ENCODE data around the gene MYOF.
A peak's percentile ranks its signal among the peaks of the same experiment; 100 is the strongest.
"Not testable (repeated sequence)": the region's sequence is repeated elsewhere in the genome, so short reads cannot be mapped to it uniquely, and the experiment has no call there.

MYOF gene

DNA sequence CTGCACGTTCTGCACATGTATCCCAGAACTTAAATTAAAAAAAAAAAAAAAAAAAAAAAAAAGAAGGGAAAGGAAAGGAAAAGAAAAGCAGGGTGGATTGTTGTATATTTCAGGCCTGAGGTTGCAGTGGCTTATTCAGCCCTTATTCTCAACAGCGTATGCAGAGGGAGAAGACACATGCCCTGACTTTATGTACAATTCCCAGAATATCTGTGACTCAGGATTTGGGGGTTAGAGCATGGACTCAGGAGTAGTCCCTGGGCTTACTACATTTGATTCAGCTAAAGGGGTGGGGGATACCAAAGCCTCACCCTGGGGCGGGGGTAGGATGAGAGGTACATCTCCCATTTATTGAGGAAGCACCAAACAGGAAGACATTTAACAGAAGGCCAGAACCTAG is 137.4 kb downstream of the MYOF start:
- no peak for DNase-seq

DNA sequence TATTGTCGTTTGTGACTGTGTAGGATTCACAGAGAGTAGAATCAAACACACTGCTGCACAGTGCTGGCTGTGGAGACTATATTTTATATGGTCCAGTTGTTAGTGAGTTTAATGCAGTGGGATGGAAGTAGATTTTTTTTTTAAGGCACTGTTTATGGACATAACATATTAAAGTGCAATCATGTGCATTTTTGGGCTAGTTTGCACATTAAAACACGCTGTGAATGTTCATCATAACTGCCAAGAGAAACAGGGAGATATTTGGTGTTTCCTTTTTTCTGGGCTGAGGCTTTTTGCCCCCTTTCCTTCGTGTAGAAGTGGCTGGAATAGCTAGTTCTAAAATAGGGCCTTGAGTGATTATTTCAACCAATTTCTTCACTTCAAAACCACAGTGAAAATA is 139.2 kb downstream of the MYOF start:
- no peak for DNase-seq

DNA sequence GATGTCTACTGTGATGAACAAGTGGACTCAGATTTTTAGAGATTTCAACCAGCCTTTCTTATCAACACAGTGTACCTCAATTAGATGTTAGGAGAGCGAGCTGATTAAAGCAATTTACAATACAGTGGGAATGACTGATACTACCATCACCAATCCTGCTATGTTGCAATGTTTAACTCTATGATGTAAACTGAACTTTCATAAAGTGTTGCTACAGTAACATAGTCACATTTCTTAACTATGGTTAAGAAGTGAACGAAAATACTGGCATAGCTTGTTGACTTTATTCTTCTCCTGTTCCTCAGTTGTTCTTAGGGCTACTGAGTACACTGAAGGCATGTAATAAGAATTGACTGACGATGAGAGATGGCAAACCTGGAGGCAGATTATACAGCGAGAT is 139.8 kb downstream of the MYOF start:
- no peak for DNase-seq

DNA sequence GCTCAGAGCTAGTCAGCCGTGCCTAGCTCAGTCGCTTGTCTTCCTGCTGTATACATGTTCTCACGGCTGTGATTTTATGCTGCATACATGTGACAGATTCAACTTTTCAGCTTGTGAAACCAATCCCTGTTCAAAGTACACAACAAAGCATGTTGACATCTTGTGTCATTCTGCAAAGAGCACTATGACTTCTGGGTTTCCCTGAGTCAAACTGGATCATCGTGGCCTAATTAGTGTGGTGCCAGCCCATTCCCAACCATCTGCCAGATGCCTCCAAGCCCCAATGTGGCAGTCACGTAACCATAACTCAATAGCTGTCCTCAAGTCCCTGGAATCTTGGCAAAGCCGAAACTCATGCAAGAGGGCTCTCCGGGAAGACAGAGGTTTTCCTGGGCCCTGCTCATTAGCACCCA is 144.8 kb downstream of the MYOF start:
- no peak for DNase-seq

DNA sequence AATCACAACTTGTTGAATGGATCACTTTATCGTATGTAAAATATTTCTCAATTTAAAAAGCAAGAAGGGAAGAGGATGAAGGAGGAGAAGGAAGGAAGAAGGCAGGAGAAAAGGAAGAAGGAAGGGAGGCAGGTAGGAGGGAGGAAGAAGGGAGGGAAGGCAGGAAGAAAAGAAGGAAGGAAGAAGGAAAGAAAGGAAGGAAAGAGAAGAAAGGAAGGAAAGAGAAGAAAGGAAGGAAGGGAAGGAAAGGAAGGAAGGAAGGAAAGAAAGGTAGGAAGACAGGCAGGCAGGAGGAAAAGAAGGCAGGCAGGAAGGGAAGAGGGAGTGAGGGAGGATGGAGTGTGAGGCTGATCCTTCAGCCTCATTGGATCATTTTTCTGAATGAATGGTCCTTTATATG is 145.5 kb downstream of the MYOF start:
- DNase-seq = no peak

DNA sequence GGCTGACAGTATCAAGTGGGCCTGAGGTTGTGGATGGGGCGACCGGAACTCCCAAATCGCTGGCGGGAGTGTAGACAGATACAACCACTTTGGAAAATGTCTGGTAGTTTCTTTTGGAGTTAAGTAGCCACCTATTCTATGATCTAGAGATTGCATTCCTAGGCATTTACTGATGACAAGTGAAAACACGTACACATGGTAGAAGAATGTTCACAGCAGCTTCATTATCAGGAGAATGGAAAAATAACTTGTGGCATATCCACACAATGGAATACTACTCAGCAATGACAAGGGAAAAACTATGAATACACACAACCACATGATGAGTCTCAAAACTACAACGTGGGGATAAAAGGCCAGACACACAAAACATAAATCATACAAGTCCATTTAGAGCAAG is 146.0 kb downstream of the MYOF start:
- no peak for DNase-seq

DNA sequence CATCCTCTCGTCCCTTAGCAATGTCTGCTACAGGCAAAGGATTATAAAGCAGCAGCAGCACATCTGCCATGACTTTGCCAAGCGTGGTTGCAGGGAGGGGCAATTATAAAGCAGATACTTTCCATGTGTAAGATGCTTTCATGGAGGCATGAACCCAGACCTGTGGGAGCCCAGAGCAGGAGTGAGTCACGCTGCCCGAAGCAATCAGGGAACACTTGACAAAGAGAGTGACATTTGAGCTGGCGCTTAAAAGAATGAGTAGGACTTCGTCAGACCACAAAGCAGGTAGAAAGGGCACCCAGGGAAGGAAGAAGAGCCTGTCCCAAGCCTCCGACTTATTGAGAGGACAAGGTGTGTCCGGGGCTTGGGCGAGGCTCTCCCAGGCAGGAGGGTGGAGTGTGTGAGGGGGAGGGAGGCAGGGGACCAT is 147.2 kb downstream of the MYOF start:
- peak in 1 of 2 experiments; percentile 16 for DNase-seq

DNA sequence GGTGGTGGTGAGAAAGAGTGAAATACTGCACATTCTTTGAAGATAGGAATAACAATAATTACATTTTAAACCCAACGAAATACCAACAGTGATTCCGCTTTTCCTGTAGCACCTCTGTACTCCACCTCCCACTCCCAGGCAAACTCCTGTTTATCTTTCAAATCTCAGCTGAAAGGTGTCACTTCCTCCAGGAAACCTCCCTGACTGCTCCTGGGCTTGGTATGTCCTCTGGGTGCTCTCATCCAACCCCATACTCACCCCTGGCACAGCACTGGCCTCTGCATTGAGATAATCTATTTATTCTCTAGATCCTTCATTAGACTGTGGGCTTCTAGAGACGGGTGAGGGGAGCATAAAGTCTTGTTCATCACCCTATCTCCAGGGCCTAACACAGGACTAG is 148.0 kb downstream of the MYOF start:
- no peak for DNase-seq

DNA sequence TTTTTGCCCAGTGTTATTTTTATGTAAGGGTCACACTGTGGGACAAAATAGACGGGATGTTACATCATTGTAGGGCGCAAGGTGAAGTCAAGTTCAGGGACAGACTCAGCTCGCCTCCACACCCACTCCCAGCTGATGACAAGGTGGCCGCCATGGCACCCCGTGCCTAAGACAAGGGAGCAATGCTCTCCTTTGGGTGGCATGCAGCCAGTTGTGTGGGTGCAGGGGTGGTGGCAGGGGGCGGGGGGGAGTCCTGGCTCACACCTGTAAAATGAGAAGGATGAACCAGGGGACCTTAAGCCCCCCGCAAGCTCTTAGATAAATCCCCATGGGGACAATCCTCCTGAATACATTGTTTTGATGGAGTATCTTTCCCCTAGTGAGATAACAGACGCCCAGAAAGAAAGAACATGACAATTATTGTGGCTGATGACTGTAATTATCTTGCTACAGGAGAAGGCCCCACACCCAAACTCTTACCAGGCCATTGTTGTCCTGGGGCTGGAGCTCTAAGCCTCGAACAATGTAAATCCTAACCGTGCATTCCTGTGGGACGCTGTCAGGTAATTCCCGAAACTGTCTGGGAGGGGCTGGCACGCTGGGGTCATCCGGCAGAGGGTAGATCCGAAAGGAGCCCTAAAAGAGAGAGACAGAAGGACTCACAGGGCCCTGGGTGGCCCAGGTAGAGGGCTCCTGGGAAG is 148.7 kb downstream of the MYOF start:
- no peak for DNase-seq

DNA sequence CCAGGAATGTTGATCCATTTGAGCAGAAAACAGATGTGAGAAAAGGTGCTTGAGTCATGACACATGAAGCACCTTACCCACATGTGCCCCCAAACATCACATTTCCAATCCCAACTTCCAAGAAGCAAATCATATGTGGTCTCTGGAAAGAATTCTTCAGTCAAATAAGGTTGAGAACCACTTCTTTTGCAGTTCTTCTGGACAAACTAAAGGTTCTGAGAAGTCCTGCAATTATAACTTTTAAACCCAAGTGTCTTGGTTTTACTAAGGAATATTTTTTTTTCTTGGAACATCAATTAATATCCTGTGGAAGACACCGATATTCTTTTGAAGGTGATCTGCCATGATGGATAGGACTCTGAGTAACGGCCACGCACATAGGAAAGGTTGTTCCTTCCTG is 151.3 kb downstream of the MYOF start:
- no peak for DNase-seq

DNA sequence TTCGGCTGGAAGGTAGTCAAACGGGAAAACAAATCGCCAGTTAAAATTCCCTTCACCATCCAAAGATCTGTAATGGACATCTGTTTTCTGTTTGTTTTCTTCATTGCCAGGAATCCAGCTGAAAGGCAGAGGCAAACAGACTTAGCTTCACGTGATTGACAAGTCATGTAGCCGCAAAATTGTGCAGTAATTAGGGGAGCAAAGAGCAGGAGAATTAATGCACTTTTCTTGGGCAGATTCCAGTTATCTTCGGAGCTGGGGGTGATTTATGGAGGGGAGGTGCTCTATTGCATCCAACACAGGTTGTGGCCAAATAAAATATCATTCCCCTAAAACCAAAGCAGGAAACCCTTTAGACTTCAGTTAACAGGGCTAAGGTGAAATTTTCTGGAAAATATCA is 162.2 kb downstream of the MYOF start:
- no peak for DNase-seq

DNA sequence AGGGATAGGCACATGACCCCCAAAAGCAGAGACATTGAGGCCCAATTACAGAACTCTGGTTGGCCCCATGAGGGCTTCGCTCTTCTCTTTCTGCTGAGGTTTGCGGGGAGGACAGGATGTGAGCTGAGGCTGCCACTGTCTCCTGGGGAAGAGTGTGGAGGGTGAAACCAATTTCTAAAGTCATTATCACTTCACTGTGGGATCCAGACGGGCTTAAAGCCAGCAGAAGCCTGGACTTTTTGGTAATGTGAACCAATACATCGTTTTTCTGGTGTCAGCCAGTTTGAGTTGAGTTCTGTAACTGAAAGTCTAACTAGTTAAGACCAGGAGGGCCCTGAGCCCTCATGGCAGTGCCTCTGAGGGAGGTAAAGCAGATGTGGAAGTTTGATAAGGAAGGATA is 163.0 kb downstream of the MYOF start:
- no peak for DNase-seq

DNA sequence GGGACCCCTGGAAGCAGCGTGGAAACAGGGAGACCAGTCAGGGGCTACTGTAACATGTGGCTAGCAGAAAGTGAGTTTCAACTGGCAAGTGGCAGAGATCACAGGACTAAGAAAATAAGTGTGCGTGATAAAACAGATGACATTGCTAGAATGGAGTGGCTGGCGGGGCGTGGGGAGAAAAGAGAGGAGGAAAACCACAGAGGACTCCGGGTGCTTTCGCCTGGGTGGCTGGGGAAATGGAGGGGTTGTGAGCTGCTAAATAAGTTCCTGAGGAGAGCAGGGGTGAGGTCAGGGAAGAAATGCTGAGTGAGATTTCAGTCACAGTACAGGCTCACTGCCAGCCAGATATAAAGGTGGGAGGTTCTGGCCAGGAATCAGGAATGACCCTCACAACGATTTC is 166.9 kb downstream of the MYOF start:
- no peak for DNase-seq

DNA sequence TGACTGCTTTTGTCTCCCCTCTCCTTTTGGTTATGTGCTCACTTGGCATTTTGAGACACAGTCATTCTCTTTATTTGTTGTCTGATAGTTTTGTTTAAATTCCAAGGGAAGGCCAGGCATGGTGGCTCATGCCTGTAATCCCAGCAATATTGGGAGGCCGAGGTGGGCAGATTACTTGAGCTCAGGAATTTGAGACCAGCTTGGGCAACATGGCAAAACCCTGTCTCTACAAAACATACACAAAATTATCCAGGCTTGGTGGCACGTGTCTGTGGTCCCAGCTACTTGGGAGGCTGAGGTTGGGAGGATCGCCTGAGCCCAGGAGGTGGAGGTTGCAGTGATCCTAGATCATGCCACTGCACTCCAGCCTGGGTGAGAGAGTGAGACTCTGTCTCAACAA is 167.5 kb downstream of the MYOF start:
- DNase-seq = not testable (repeated sequence)

DNA sequence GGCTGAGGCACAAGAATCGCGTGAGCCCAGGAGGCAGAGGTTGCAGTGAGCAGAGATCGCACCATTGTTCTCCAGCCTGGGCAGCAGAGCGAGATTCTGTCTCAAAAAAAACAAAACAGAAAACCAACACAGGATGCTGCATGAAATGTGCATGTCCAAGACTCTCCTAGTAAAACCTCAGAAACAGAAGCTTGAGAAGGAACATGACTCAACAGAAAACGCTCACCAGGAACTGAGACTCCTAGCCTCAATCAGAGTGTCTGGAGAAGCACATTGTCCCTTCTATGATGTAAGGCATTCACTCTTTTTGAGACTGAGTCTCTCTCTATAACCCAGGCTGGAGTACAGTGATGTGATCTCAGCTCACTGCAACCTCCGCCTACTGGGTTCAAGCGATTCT is 168.3 kb downstream of the MYOF start:
- no peak for DNase-seq

DNA sequence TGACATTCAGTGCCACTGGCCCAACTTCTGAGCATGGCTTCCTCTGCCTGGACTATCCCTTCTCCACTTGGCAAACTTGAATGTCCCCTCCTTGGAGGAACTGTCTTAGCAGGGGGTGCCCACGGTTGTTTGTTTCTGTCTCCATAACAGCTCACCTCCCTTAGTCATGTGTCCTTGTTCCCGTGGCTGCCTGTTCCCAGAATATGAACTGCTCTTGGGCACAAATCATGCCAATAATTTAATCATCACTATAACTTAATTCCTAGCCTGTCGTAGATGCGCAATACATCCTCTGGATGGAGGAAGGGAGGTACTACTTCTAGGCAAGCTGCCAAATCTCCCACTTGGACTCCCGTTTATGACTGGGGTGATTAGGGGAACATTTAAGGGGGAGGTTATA is 173.1 kb downstream of the MYOF start:
- no peak for DNase-seq

DNA sequence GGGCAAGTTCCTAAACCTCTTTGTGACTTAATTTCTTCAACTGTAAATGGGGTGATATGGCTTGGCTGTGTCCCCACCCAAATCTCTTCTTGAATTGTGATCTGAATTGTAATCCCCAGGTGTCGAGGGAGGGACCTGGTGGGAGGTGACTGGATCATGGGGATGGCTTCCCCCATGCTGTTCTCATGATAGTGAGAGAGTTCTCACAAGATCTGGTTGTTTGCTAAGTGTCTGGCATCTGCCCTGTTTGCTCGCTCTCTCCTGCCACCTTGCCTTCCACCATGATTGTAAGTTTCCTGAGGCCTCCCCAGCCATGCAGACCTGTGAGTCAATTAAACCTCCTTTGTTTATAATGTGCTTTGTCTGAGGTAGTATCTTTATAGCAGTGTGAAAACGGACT is 177.0 kb downstream of the MYOF start:
- no peak for DNase-seq

DNA sequence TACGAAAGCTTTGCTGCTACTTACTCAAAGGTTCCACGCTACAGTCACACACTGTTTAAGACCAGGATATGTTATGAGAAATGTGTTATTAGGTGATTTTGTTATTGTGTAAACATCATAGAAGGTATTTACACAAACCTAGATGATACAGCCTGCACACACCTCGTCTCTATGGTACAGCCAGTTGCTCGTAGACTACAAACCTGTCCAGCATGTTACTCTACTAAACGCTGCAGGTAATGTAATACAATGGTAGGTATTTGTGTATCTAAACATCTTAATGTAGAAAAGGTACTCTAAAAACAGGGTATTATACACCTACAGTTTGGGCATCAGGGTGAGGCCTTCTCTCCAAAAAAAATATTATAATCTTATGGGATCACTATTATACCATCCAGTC is 181.2 kb downstream of the MYOF start:
- DNase-seq = no peak

DNA sequence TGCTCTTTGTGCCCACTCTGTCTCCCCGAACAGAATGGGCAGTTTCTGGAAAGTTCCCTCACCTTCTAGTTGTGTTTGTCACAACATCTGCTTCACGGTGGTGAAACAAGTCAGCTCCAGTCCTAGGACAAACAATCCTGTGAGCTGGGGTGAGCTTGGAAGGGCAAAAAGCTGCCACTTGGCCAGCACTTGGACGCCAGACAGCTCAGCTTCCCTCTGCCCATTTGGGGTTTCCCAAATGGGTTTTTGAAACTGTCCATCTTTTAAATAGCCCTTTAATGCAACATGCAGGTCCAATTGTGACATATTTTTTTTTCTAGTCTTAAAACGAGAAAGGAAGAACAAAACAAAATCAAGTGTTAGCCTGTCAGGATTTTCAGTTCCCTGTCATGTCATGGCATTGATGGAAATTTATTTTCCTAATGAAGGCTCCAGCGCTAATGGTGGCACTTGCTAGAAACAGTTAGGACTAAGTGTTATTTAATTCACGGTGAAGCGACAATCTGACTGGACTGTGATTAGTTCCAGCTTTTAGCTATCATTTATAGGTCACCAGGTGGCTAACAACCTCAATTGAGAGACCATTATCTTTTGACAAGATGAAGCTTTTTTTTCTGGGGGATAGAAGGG is 181.7 kb downstream of the MYOF start:
- DNase-seq = no peak

DNA sequence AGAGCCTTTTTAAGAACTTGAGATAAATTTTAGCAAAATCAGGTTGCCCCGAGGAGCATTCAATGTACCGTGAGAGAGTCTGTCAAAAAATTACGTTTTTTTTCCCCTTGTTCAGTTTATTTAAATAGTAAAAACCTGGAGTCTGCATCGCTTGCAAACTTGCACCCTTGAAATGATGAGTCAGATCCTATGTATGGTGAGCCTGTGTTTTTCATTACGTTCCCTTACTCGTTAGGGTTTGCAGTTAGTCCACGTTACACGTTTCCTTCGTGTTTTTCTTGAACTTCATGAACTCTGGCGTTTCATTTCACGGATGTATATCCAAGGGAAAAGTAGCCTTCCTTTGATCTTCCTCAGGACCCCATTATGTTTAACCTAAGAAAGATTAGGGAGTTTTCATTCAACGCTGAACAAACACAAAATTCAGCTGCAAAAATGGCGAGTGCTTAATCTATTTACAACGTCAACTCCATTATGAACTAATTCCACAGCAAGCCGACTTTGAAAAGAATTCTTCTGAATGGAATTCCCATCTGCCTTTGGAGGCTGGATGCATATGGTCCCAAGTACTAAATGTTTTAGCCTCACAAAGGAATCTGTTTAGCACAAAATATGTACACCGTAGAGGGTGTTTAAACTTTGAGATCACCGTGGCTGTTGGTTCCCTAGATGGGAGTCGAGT is 182.4 kb downstream of the MYOF start:
- DNase-seq = no peak

DNA sequence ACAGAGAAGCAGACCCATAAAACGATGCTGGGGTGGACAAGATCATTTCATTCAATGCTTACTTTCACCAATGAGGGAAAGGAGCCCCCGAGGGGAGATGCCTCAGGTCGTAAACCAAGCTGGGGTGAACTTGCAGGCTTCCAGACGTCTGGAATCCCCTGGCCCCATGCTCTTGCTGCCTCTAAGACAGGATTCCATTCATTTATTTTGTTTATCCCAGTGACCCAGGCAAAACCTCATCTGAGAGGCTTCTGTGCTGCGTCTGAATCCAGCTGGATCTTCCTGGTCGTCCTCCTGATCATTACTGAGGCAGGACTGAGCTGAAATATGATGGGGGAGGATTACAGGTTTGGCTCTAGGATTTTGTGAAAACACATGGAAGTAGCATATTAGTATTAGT is 182.9 kb downstream of the MYOF start:
- no peak for DNase-seq

DNA sequence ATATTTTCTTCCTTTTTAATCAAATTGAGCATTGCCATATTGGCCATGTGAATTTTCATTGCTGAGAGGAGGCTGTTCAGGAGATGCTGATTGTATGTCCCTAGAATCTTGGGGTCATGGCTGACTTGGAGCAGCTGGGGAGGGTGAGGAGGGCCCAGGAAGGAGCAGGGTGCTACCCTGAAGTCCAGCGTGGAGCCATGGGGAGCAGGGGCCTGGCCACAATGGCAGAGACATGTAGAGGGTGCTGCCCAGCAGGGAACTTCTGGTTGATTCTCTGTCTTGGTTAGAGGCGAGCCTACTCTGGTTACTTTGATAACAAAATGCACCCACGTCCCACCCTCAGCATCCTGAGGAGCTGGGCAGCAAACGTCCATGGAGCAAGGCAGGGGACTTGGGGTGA is 186.0 kb downstream of the MYOF start:
- DNase-seq = no peak

DNA sequence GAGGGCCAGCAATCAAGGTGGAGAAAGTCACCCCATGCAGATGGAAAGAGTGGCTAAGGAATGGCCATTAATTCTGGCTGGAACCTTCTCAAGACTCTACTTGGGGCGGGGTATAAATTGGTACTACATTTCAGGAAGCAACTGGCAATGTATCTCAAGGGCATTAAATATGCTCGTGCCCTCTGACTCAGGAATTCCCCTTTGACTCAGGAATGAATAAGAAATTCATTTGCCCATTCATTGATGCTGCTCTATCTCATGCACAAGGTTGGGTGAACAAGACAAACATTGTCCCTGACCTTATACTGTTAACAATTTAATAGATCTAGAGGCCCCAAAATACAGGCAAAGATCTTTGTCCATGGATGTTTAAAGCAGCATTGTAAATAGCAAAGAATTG is 188.1 kb downstream of the MYOF start:
- no peak for DNase-seq

DNA sequence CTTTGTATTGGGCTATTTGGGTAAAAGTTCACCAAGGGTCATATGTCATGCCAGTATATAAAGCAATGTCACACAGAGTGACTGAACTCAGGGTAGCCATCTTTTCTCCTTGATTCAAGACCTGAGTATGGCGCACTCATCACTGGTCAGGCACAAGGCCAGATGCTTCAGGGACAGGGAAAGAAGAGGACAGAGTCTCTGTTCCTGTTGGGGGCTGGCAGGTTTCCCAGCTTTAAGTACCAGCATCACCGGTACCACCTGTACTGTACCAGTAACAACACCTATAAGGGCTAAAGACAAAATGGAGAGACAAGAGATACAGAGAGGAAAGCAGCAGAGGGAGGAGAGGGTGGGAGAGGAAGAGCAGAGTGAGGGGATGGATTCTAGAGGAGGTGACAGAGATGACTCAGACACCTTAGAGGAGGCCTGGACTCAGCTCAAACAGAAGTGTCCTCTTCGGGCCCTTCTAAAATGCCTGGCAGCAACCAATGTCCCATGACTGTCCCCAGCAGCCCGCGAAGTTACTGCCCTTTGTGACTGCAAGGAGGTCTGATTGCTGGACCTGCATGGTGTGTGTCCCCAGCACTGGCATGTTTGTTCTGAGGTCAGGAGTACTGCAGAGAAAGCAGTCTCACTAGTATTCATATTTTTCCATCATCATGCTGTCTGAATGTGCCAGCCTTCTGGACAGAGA is 191.3 kb downstream of the MYOF start:
- peak in 1 of 2 experiments; percentile 3 for DNase-seq

All from SHP77 (cell line).